GM19238 (cell line): Measurements from ENCODE around the gene NPR2.

Experiments
- DNase-seq: peaks from one replicate; pipeline ENCODE4 v3.0.0; 2011; ENCODE audit warnings: low spot score; ENCODE audit not compliant: insufficient read length

NPR2 gene

GRCh38 chr9:35763803-35764202 is 27.6 kb upstream of the NPR2 start:
- no peak for DNase-seq

- DNase-seq: no peak
These were observed 24.4 kb upstream of the NPR2 start for GRCh38 chr9:35766997-35767396.

GRCh38 chr9:35767458-35767857 is 23.9 kb upstream of the NPR2 start:
- DNase-seq: no peak

- no peak for DNase-seq
These were observed 21.6 kb upstream of the NPR2 start for GRCh38 chr9:35769763-35770162.

- DNase-seq: no peak
These were observed 20.3 kb upstream of the NPR2 start for GRCh38 chr9:35771075-35771433.

- no peak for DNase-seq
These were observed 19.9 kb upstream of the NPR2 start for GRCh38 chr9:35771534-35771933.

- DNase-seq: no peak
These were observed 19.4 kb upstream of the NPR2 start for GRCh38 chr9:35771943-35772342.

GRCh38 chr9:35774907-35775635 is 16.3 kb upstream of the NPR2 start:
- no peak for DNase-seq

GRCh38 chr9:35776018-35776417 is 15.4 kb upstream of the NPR2 start:
- DNase-seq: no peak

- no peak for DNase-seq
These were observed 12.9 kb upstream of the NPR2 start for GRCh38 chr9:35778496-35778895.

- DNase-seq: no peak
These were observed 10.3 kb upstream of the NPR2 start for GRCh38 chr9:35781066-35781465.

- no peak for DNase-seq
These were observed 8.0 kb upstream of the NPR2 start for GRCh38 chr9:35783418-35783817.

GRCh38 chr9:35789541-35789940 is 1.9 kb upstream of the NPR2 start:
- DNase-seq: no peak

GRCh38 chr9:35790025-35790384 is 1.4 kb upstream of the NPR2 start:
- DNase-seq: no peak

GRCh38 chr9:35790385-35791296 is 750 bp upstream of the NPR2 start:
- DNase-seq: peak; percentile 73

- DNase-seq: no peak
These were observed 828 bp downstream of the NPR2 start for GRCh38 chr9:35792024-35792813.

- no peak for DNase-seq
These were observed 1.4 kb downstream of the NPR2 start for GRCh38 chr9:35792826-35793225.

GRCh38 chr9:35793461-35793860 is 2.1 kb downstream of the NPR2 start:
- DNase-seq: no peak

GRCh38 chr9:35795695-35796094 is 4.3 kb downstream of the NPR2 start:
- no peak for DNase-seq

GRCh38 chr9:35797311-35798109 is 6.1 kb downstream of the NPR2 start:
- DNase-seq: no peak
